Measurements from ENCODE around the gene SLC9A8.

GRCh38 chr20:49894073-49894470, 81.4 kb downstream of the SLC9A8 start:
- TF ChIP-seq, protein P1, sequence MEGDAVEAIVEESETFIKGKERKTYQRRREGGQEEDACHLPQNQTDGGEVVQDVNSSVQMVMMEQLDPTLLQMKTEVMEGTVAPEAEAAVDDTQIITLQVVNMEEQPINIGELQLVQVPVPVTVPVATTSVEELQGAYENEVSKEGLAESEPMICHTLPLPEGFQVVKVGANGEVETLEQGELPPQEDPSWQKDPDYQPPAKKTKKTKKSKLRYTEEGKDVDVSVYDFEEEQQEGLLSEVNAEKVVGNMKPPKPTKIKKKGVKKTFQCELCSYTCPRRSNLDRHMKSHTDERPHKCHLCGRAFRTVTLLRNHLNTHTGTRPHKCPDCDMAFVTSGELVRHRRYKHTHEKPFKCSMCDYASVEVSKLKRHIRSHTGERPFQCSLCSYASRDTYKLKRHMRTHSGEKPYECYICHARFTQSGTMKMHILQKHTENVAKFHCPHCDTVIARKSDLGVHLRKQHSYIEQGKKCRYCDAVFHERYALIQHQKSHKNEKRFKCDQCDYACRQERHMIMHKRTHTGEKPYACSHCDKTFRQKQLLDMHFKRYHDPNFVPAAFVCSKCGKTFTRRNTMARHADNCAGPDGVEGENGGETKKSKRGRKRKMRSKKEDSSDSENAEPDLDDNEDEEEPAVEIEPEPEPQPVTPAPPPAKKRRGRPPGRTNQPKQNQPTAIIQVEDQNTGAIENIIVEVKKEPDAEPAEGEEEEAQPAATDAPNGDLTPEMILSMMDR (conservative IDR thresholded peaks at IDR 0.05), result no peak
- no peak for TF ChIP-seq ZFX (IDR thresholded peaks at IDR 0.05)
